ENCODE data around the gene NOVA2.

- TF ChIP-seq POLR2A (IDR thresholded peaks at IDR 0.05; ENCODE audit: low read depth, low read length) (no peak), TAF1 (IDR thresholded peaks at IDR 0.05; ENCODE audit: low read depth, low read length) (no peak), POLR2AphosphoS5 (IDR thresholded peaks at IDR 0.05; ENCODE audit: low read depth, low read length) (no peak)
Measured at GRCh38 chr19:45953676-45954075, 20.0 kb downstream of the NOVA2 start.
